ENCODE results near the gene CARS2. TPM values are rescaled to one million over a fixed set of nuclear protein-coding genes. Genes with fewer than 3 reads are reported as not detected.
"Not testable (repeated sequence)": the region's sequence is repeated elsewhere in the genome, so short reads cannot be mapped to it uniquely, and the experiment has no call there.

CARS2 gene
- polyA plus RNA-seq, 2 of the 4 experiments (the other 2 are of a cell fraction) = 31.5 to 41.4 TPM

- Histone ChIP-seq H3K27ac (no peak overlapping the region), H3K4me1 (peaks cover 20% of the 10 kb centered on the region), H3K9me3 (no peaks in the 10 kb centered on the region), H3K4me3 (no peak overlapping the region), H3K4me2 (no peak overlapping the region)
- 92% methylated on average over 14 of the region's 15 CpGs for WGBS (ENCODE audit: missing lambda C conversion rate)
- ATAC-seq = no peak
- no peak for FAIRE-seq
- CTCF ChIA-PET = interaction anchor here (0.6 to 1.2 kb wide), 3 partner anchors 10 to 130 kb away, joined by 3 to 4 read pairs (median 3); no protein-coding TSS in a partner anchor
- POLR2A ChIA-PET = interaction anchor here (1.3 to 1.8 kb wide), 1 partner anchor 12 kb away, joined by 5 read pairs; no protein-coding TSS in a partner anchor
- no peak for TF ChIP-seq CHD4 (IDR thresholded peaks at IDR 0.05; ENCODE audit: borderline replicate concordance)
- no peak for TF ChIP-seq POLR2AphosphoS2 (conservative IDR thresholded peaks at IDR 0.05; ENCODE audit: low read length)
- TF ChIP-seq NPAS2 (CRISPR knock-in tag; IDR thresholded peaks at IDR 0.05; ENCODE audit: borderline replicate concordance) = no peak
- no peak for TF ChIP-seq EP300 (IDR thresholded peaks at IDR 0.05)
- no peak for TF ChIP-seq CBX2 (IDR thresholded peaks at IDR 0.05; ENCODE audit: borderline replicate concordance, low read depth)
- no peak for TF ChIP-seq USF2 (IDR thresholded peaks at IDR 0.05)
- no peak for TF ChIP-seq MYC (IDR thresholded peaks at IDR 0.05; ENCODE audit: borderline replicate concordance, low read length)
- TF ChIP-seq NFE2L2 (conservative IDR thresholded peaks at IDR 0.05; ENCODE audit: low read length) = no peak
- no peak for TF ChIP-seq RCOR1 (IDR thresholded peaks at IDR 0.05; ENCODE audit: low read depth, low read length)
- no peak for TF ChIP-seq HOXA7 (CRISPR knock-in tag; IDR thresholded peaks at IDR 0.05)
- TF ChIP-seq SMC3 (IDR thresholded peaks at IDR 0.05) = no peak
- TF ChIP-seq RNF2 (IDR thresholded peaks at IDR 0.05; ENCODE audit: borderline replicate concordance, low read depth) = no peak
- no peak for TF ChIP-seq CTCF (IDR thresholded peaks at IDR 0.05)
- TF ChIP-seq HOXB5 (CRISPR knock-in tag; IDR thresholded peaks at IDR 0.05) = no peak
- TF ChIP-seq ATOH8 (CRISPR knock-in tag; IDR thresholded peaks at IDR 0.05; ENCODE audit: low read depth) = no peak
- no peak for TF ChIP-seq EHMT2 (IDR thresholded peaks at IDR 0.05; ENCODE audit: low read depth)
- TF ChIP-seq CHD2 (IDR thresholded peaks at IDR 0.05; ENCODE audit: low read length, partially characterized antibody) = no peak
- TF ChIP-seq KDM1A (IDR thresholded peaks at IDR 0.05; ENCODE audit: low read depth) = no peak
- TF ChIP-seq E2F6 (IDR thresholded peaks at IDR 0.05; ENCODE audit: borderline replicate concordance, low read depth) = no peak
- no peak for TF ChIP-seq CBX8 (IDR thresholded peaks at IDR 0.05)
- DNase-seq (ENCODE audit: low read depth in 1 of 2, low spot score in 1 of 2) = no peak
These were observed 3.1 kb downstream of the CARS2 start for GRCh38 chr13:110702591-110703526.

- TF ChIP-seq TP53 (CRISPR knock-in tag; IDR thresholded peaks at IDR 0.05) (no peak), BHLHE40 (IDR thresholded peaks at IDR 0.05; ENCODE audit: low read depth, low read length) (no peak), CEBPB (IDR thresholded peaks at IDR 0.05) (no peak), RCOR1 (IDR thresholded peaks at IDR 0.05; ENCODE audit: low read depth, low read length) (no peak), CHD2 (IDR thresholded peaks at IDR 0.05; ENCODE audit: low read length, partially characterized antibody) (no peak), MYC (IDR thresholded peaks at IDR 0.05; ENCODE audit: borderline replicate concordance, low read length) (no peak), GATA3 (IDR thresholded peaks at IDR 0.05; ENCODE audit: borderline replicate concordance) (no peak), CHD4 (IDR thresholded peaks at IDR 0.05; ENCODE audit: borderline replicate concordance) (no peak), JUNB (IDR thresholded peaks at IDR 0.05) (no peak), ZC3H11A (IDR thresholded peaks at IDR 0.05) (no peak)
- H3K4me3 ChIP-seq = no peak overlapping the region
- FAIRE-seq (no peak), ATAC-seq (no peak), DNase-seq (ENCODE audit: low read depth in 1 of 2, low spot score in 1 of 2) (no peak)
- H3K4me1 ChIP-seq = peaks cover 20% of the 10 kb centered on the region
- WGBS (ENCODE audit: missing lambda C conversion rate) = 63% methylated on average over 3 of the region's 3 CpGs
- CTCF ChIA-PET = interaction anchor here (0.9 kb wide), 1 partner anchor 9 kb away, joined by 3 read pairs; no protein-coding TSS in a partner anchor
- H3K9me3 ChIP-seq = no peaks in the 10 kb centered on the region
- no peak overlapping the region for H3K27ac ChIP-seq
- H3K4me2 ChIP-seq = no peak overlapping the region
- POLR2A ChIA-PET = interaction anchor here (1.8 kb wide), 1 partner anchor 13 kb away, joined by 5 read pairs; no protein-coding TSS in a partner anchor
These were observed 3.8 kb downstream of the CARS2 start for GRCh38 chr13:110702089-110702488.

- peaks cover 15% of the 10 kb centered on the region for H3K4me1 ChIP-seq
- ATAC-seq; DNase-seq (ENCODE audit: low read depth in 1 of 2, low spot score in 1 of 2); FAIRE-seq; H3K4me2 ChIP-seq; H3K27ac ChIP-seq; H3K4me3 ChIP-seq; H3K9me3 ChIP-seq: not testable (repeated sequence)
- POLR2A ChIA-PET = interaction anchor here (1.8 kb wide), 1 partner anchor 14 kb away, joined by 5 read pairs; no protein-coding TSS in a partner anchor
- CTCF ChIA-PET = interaction anchor here (1.0 kb wide), 1 partner anchor 18 kb away, joined by 3 read pairs; no protein-coding TSS in a partner anchor
- WGBS (ENCODE audit: missing lambda C conversion rate) = 95% methylated on average over 6 of the region's 7 CpGs
These were observed 4.9 kb downstream of the CARS2 start for GRCh38 chr13:110701061-110701460.
